Inferior parietal cortex (tissue), 1 donor: ENCODE data around the gene PHKA2.

Source experiments
- DNase-seq: peaks from one replicate; pipeline ENCODE4 v3.0.0-alpha.2; 2016; ENCODE audit errors: extremely low spot score

The PHKA2 gene

GRCh38 chrX:18931972-18932371, 51.9 kb downstream of the PHKA2 start:
- DNase-seq: peak; percentile 32

GRCh38 chrX:18929775-18930174, 54.1 kb downstream of the PHKA2 start:
- no peak for DNase-seq

- no peak for DNase-seq
Measured at GRCh38 chrX:18927558-18927957, 56.4 kb downstream of the PHKA2 start.

- DNase-seq: no peak
Measured at GRCh38 chrX:18924507-18925088, 59.3 kb downstream of the PHKA2 start.

GRCh38 chrX:18920566-18920965, 63.3 kb downstream of the PHKA2 start:
- DNase-seq: no peak

- no peak for DNase-seq
Measured at GRCh38 chrX:18920079-18920478, 63.8 kb downstream of the PHKA2 start.

GRCh38 chrX:18917831-18918230, 66.1 kb downstream of the PHKA2 start:
- no peak for DNase-seq

GRCh38 chrX:18906286-18906685, 77.6 kb downstream of the PHKA2 start:
- no peak for DNase-seq

GRCh38 chrX:18900401-18900976, 83.4 kb downstream of the PHKA2 start:
- no peak for DNase-seq

- DNase-seq: no peak
Measured at GRCh38 chrX:18899796-18900380, 84.0 kb downstream of the PHKA2 start.

GRCh38 chrX:18898492-18898891, 85.4 kb downstream of the PHKA2 start:
- no peak for DNase-seq

GRCh38 chrX:18898091-18898490, 85.8 kb downstream of the PHKA2 start:
- no peak for DNase-seq

- DNase-seq: no peak
Measured at GRCh38 chrX:18897611-18898010, 86.3 kb downstream of the PHKA2 start.

- DNase-seq: no peak
Measured at GRCh38 chrX:18896680-18897544, 87.0 kb downstream of the PHKA2 start.

- no peak for DNase-seq
Measured at GRCh38 chrX:18895189-18895951, 88.5 kb downstream of the PHKA2 start.

- DNase-seq: no peak
Measured at GRCh38 chrX:18894156-18894555, 89.8 kb downstream of the PHKA2 start.

- no peak for DNase-seq
Measured at GRCh38 chrX:18893536-18893935, 90.4 kb downstream of the PHKA2 start.

GRCh38 chrX:18892899-18893298, 91.0 kb downstream of the PHKA2 start:
- DNase-seq: no peak

- no peak for DNase-seq
Measured at GRCh38 chrX:18891548-18891945, 92.4 kb downstream of the PHKA2 start.

- no peak for DNase-seq
Measured at GRCh38 chrX:18890724-18891547, 93.0 kb downstream of the PHKA2 start.

- DNase-seq: no peak
Measured at GRCh38 chrX:18890049-18890381, 93.9 kb downstream of the PHKA2 start.
